NCI-H510A treated with DMSO at 0.1 percent for 48 hours (cell line): ENCODE results near the gene INO80B.

Experiments used
- DNase-seq: peaks from one replicate; lab custom pipeline; 2025; lab: John Stamatoyannopoulos, UW

The INO80B gene

GRCh38 chr2:74502147-74502719 lies 47.3 kb downstream of the INO80B start:
- no peak for DNase-seq

GRCh38 chr2:74502720-74503505 lies 48.0 kb downstream of the INO80B start:
- no peak for DNase-seq

- no peak for DNase-seq
Observed at GRCh38 chr2:74503506-74504475, 48.9 kb downstream of the INO80B start.

GRCh38 chr2:74504591-74504990 lies 49.7 kb downstream of the INO80B start:
- DNase-seq: no peak

- DNase-seq: no peak
Observed at GRCh38 chr2:74505448-74506246, 50.8 kb downstream of the INO80B start.

- peak; percentile 96 for DNase-seq
Observed at GRCh38 chr2:74507145-74507925, 52.4 kb downstream of the INO80B start, which contains the start of gene PCGF1. PCGF1 (minus strand) TSS chr2:74507695; CDS start chr2:74507668, 27 bp downstream.
